HAP-1 (cell line): ENCODE results near the gene RETREG2.

Experiments
- DNase-seq, 2 experiments: peaks; one replicate each; pipeline ENCODE4 v3.0.0-alpha.2; 2016 to 2020; ENCODE audit warnings: low spot score in 2 of 2
- H3K27me3 ChIP-seq: fragments of 250-450 bp; sonication (Bioruptor Pico); 2 replicates; pipeline ENCODE4 v1.5.1; 2020; ENCODE audit warnings: low read depth, mild to moderate bottlenecking, moderate library complexity
- H3K36me3 ChIP-seq: fragments of 250-450 bp; sonication (Bioruptor Pico); replicated peaks from 2 replicates; pipeline ENCODE4 v1.5.1; 2020; ENCODE audit warnings: mild to moderate bottlenecking
- H3K4me1 ChIP-seq: fragments of 250-450 bp; sonication (Bioruptor Pico); 2 replicates; pipeline ENCODE4 v1.5.1; 2020; ENCODE audit warnings: mild to moderate bottlenecking
- H3K4me3 ChIP-seq: fragments of 250-450 bp; sonication (Bioruptor Pico); 2 replicates; pipeline ENCODE4 v1.5.1; 2020; ENCODE audit warnings: mild to moderate bottlenecking, moderate library complexity
- H3K9me3 ChIP-seq: fragments of 250-450 bp; sonication (Bioruptor Pico); 2 replicates; pipeline ENCODE4 v1.5.1; 2020; ENCODE audit warnings: mild to moderate bottlenecking, moderate library complexity
- in situ Hi-C: fragments of 300-500 bp; cut with MboI; formaldehyde crosslinking; loops from 3 replicates; pipeline ENCODE4 v1.14.3; 2020; ENCODE audit warnings: low sequenced_read_pairs, inconsistent platforms, mixed read lengths

RETREG2 gene, protein sequence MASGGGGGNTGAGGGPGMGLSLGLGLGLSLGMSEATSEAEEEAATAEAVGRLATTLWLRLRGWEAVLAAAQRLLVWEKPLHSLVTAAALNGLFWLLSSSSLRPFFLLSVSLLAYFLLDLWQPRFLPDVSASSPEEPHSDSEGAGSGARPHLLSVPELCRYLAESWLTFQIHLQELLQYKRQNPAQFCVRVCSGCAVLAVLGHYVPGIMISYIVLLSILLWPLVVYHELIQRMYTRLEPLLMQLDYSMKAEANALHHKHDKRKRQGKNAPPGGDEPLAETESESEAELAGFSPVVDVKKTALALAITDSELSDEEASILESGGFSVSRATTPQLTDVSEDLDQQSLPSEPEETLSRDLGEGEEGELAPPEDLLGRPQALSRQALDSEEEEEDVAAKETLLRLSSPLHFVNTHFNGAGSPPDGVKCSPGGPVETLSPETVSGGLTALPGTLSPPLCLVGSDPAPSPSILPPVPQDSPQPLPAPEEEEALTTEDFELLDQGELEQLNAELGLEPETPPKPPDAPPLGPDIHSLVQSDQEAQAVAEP

DNA sequence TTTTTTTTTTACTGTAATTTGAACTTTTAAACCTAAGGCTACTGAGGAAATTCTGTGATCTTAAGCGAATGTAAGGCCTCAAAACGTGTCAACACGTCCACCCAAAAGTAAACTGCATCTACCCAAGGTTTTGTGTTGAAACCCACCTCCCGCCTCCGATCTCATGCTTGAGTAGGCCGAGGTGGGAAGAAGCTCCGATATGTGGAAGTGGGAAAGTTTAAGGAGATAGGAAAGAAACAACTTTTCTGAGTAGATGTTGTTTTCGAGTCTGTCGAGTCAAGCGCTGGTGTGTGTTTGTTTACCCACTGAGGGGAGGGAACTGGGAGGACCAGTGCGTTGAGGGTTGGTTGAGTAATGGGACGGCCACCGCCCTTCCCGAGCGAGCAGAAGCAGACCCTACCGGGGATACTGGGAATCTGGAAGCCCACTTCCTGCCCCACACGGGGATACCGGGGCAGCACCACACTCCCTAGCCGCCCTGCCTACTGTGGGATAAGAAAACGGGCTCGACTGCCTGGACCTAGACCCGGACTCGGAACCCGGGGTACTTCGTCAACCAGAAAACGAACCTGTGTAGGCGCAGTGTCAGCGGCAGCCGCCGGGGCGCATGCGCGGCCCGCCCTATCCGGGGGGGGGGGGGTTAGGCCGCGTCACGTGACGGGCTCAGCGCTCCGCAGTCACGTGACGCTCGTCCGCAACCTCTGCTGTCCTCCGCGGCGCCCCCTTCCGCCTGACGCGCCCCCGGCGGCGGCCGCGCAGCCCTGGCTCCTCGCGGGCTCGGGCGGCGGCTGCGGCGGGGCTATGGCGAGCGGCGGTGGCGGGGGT is at the start of gene RETREG2:
TSS of gene RETREG2 (plus strand) at position 724 of the 825 bp plus-strand sequence. CDS start at position 802, 78 bp downstream.
- in situ Hi-C loops, result no loop called here
- Histone ChIP-seq H3K4me1 (peaks cover 3% of the 10 kb centered on the region; the same call in 1 of the 2 replicates), H3K27me3 (no peaks in the 10 kb centered on the region), H3K9me3 (no peaks in the 10 kb centered on the region), H3K4me3 (peak within 1 kb of the TSS; percentile 96), H3K36me3 (peaks cover 28% of the 10 kb centered on the region)
- peak; percentile 79 to 87 for DNase-seq

DNA sequence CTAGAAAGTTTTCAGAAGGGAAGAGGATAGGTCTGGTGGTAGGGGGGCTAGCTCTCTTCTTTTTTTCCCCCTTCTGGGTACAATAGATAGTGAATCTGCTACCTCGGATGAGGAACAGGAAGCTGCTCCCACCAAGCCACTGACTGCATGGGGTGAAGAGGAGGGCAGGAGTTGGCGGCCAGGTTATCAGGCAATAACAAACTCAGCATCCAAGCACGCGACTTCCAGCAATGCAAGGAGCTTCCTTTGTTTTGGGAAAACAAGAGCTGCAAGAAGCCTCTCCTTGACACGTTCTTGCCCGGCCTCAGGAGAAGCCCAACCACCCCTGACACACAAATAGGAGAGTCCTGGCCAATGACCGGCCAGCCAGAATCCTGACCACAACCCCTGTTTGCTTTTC is 49.7 kb upstream of the RETREG2 start:
- Histone ChIP-seq H3K4me1 (no peaks in the 10 kb centered on the region; the same call in 1 of the 2 replicates), H3K36me3 (no peaks in the 10 kb centered on the region), H3K9me3 (no peaks in the 10 kb centered on the region), H3K27me3 (no peaks in the 10 kb centered on the region), H3K4me3 (no peak overlapping the region)
- in situ Hi-C loops, result no loop called here
- DNase-seq, result no peak

DNA sequence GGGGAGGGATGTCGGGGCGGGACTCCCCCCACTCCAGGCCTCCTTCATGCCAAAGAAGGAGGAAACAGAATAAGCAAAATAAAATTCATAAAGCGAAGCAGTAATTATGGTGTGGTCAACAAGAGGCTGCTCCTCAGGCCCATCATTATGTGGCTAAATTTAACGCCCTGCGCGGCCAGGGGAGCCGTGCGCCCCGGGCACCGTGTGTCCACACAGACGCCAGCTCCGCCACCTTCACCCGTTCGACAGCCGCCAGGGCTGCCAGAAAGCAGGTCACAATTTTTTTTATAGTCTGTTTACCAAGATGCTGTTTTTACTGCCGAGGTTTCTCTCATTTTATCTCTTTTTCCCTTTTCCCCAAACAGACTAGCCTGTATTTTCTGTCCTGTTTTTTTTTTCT is 48.5 kb upstream of the RETREG2 start:
- Histone ChIP-seq H3K4me3 (no peak overlapping the region), H3K9me3 (no peaks in the 10 kb centered on the region), H3K36me3 (no peaks in the 10 kb centered on the region), H3K4me1 (peaks cover 6% of the 10 kb centered on the region; the same call in 1 of the 2 replicates), H3K27me3 (no peaks in the 10 kb centered on the region)
- in situ Hi-C loops, result no loop called here
- DNase-seq, result no peak

DNA sequence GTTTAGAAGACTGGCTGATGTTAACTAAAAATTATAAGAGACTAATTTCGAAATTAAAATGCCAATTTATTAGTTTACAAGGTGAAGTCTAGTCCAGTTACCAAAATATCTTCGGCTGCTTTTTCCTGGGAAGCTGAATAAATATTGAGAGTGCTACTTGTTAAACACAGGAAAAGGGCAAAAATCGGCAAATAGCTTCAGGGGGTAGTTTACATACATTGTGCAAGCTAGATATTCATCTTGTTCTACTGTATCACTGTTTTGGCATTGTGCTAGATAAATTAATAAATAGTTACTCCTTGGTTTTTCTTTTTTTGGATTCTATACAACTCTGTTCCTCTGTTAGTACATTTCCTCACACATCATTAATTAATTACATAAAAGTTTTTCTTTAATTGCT is 46.7 kb upstream of the RETREG2 start:
- in situ Hi-C loops, result no loop called here
- H3K9me3 ChIP-seq, result no peaks in the 10 kb centered on the region
- DNase-seq, result no peak

DNA sequence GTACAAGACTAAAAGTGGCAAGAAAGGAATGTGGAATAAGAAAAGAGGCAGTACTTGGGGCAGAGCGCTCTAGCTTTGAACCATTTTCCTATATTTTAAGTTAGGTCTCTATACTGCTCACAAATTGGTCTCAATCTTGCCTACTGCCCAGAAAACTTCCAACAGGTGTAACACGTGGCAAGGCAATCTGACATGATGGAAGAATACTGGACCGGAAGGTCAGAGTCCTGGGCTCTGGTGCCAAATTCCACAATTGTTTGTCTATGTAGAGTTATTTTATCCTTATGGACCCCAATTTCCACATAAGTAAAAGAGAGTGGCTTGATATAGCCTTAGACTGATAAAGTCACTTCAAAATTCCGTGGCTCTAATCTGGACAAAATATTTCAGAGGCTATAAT is 46.3 kb upstream of the RETREG2 start:
- no peaks in the 10 kb centered on the region for H3K36me3 ChIP-seq
- in situ Hi-C loops, result no loop called here
- H3K27me3 ChIP-seq, result no peaks in the 10 kb centered on the region
- no peaks in the 10 kb centered on the region for H3K9me3 ChIP-seq
- DNase-seq, result no peak
- H3K4me3 ChIP-seq, result no peak overlapping the region
- peaks cover 6% of the 10 kb centered on the region; the same call in 1 of the 2 replicates for H3K4me1 ChIP-seq

More for the DNA sequence above, 46.7 kb upstream of the RETREG2 start:
- Histone ChIP-seq H3K36me3 (no peaks in the 10 kb centered on the region), H3K27me3 (no peaks in the 10 kb centered on the region), H3K4me1 (peaks cover 6% of the 10 kb centered on the region; the same call in 1 of the 2 replicates), H3K4me3 (no peak overlapping the region)

DNA sequence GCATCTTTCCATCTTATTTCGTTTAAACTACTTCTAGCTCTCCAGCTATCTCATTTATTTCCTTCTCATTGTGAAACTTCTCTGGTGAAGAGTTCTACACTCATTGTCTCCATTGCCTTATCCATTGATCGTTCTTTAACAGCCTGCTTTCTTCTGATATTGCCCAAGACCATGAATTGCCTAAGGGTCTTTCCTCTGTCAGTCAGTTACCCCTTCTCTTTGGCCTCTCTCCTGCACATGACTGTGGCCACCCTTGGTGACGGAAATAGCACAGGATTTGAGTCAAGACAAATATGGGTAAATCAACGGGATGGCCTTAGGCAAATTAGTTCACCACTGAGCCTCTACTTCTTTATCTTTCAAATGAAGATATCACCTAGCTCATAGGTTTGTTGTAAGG is 44.1 kb upstream of the RETREG2 start:
- peaks cover 12% of the 10 kb centered on the region for H3K4me1 ChIP-seq
- peak in 1 of 2 experiments; percentile 10 for DNase-seq
- H3K36me3 ChIP-seq, result no peaks in the 10 kb centered on the region
- in situ Hi-C loops, result no loop called here
- no peaks in the 10 kb centered on the region for H3K9me3 ChIP-seq
- no peaks in the 10 kb centered on the region for H3K27me3 ChIP-seq
- H3K4me3 ChIP-seq, result no peak overlapping the region

DNA sequence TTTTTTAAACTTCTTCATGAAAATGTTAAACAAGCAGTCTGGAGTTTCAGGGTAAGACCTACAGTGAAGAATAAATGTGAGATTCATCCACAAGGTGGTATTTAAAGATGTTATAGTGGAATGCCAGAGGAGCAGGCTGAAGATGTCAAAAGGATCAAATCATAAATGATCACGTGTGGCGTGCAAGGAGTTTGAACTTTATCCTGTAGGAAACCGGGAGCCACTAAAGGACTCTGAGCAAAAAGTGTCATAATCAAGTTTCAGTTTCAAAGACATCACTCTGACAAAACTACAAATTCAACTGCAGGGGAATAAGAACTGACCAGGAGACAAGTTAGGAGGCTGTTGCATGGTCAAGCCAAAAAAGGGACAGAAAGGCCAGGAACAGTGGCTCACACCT is 37.4 kb upstream of the RETREG2 start:
- no peak for DNase-seq
- in situ Hi-C loops, result no loop called here
- peaks cover 7% of the 10 kb centered on the region for H3K4me1 ChIP-seq

DNA sequence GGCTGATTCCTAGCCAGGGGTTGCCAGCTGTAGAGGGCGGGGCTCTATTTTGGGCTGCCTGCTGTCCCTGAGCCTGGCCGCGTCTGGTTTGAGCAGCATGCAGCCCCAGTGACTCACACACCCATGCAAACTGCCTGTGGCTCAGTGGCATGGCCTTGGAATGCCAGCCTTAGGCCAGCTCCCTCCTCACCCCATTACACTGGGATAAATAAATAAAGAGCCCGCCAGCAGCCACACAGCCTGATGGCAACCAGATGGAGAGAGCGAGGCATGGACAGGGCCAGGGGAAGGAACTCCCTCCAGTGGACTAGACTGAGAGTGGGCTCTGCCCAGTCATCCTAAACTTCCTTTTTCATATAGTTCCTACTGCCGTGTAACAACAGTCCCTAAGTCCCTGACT is 35.7 kb upstream of the RETREG2 start:
- no peak overlapping the region for H3K4me3 ChIP-seq
- H3K9me3 ChIP-seq, result no peaks in the 10 kb centered on the region
- H3K27me3 ChIP-seq, result no peaks in the 10 kb centered on the region
- DNase-seq, result no peak
- in situ Hi-C loops, result no loop called here
- peaks cover 11% of the 10 kb centered on the region; the same call in 1 of the 2 replicates for H3K36me3 ChIP-seq
- peaks cover 7% of the 10 kb centered on the region for H3K4me1 ChIP-seq

More for the DNA sequence above, 37.4 kb upstream of the RETREG2 start:
- H3K36me3 ChIP-seq, result no peaks in the 10 kb centered on the region; the same call in 1 of the 2 replicates
- no peaks in the 10 kb centered on the region for H3K9me3 ChIP-seq
- H3K27me3 ChIP-seq, result no peaks in the 10 kb centered on the region
- no peak overlapping the region for H3K4me3 ChIP-seq

DNA sequence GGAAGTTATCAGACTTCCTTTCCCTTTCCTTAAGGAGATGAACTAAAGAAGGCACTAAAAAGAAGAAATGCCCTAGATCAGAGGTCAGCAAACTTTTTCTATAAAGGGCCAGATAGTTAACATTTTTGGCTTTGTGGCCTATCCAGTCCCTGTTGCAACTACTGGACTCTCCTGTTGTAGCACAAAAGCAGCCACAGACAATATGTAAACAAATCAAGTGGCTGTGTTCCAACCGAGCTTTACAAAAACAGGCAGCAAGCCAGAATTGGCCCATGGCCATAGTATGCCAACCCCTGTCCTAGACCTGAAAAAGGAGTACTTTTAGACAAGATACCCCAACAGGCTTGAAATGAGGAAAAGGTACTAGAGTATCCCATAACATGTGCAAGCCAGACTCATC is 28.4 kb upstream of the RETREG2 start:
- Histone ChIP-seq H3K36me3 (peaks cover 19% of the 10 kb centered on the region), H3K4me3 (no peak overlapping the region), H3K27me3 (no peaks in the 10 kb centered on the region), H3K9me3 (no peaks in the 10 kb centered on the region), H3K4me1 (no peaks in the 10 kb centered on the region)
- in situ Hi-C loops, result loop anchor here (5.0 to 10.0 kb wide), 2 partner anchors 95 to 122 kb away; no protein-coding TSS in a partner anchor
- no peak for DNase-seq

DNA sequence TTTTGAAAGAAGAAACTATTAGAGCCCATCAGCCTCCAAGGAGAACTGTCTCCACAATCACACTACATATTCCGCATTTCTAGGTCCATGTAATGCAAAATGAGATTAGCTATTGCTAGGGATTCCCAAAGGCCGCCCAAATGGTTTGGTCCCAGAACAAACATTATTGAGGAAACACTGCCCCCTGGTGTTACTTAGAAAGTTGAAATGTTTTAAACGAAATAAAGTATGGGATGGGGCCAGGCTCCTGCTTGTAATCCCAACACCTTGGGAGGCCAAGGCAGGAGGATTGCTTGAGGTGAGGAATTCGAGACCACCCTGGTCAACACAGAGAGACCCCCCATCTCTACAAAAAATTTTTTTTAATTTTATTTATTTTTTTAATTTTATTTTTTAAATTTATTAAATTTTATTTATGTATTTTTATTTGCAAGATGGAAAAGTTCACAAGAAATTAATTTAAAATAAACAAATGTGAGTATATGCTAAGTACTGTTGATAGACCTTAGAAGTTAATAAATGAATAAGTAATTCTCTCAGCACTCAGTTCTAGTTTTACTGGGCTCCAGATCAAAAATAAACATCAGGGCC is 22.9 kb upstream of the RETREG2 start:
- no peaks in the 10 kb centered on the region for H3K27me3 ChIP-seq
- H3K9me3 ChIP-seq, result no peaks in the 10 kb centered on the region
- H3K36me3 ChIP-seq, result peaks cover 3% of the 10 kb centered on the region; the same call in 1 of the 2 replicates
- in situ Hi-C loops, result loop anchor here (10.0 kb wide), 1 partner anchor 100 kb away; no protein-coding TSS in a partner anchor
- peaks cover 12% of the 10 kb centered on the region for H3K4me1 ChIP-seq
- peak; percentile 69 to 78 for DNase-seq
- H3K4me3 ChIP-seq, result no peak overlapping the region

DNA sequence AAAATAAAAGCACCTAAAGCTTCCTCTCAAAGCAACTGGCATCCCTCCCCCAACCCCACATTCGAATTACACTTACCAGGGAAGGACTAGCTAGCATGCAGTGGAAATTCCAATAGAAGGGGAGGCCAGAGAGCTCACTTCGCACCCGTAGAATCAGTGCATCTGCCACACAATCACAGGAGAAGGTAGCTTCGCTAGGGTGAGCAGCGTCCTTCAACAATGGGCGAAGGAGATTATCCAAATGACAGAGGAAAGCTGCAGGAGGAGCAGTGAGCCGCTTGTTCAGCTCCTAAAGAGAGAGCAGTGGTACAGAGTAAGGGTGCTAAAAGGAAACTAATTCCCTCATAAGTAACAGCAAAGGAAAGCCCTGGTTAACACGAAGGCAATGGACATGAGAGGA is 20.7 kb upstream of the RETREG2 start:
- H3K4me1 ChIP-seq, result peaks cover 17% of the 10 kb centered on the region
- peaks cover 3% of the 10 kb centered on the region; the same call in 1 of the 2 replicates for H3K36me3 ChIP-seq
- H3K9me3 ChIP-seq, result no peaks in the 10 kb centered on the region
- no peak overlapping the region for H3K4me3 ChIP-seq
- DNase-seq, result peak; percentile 22 to 56
- H3K27me3 ChIP-seq, result no peaks in the 10 kb centered on the region
- in situ Hi-C loops, result loop anchor here (10.0 kb wide), 1 partner anchor 103 kb away; no protein-coding TSS in a partner anchor

DNA sequence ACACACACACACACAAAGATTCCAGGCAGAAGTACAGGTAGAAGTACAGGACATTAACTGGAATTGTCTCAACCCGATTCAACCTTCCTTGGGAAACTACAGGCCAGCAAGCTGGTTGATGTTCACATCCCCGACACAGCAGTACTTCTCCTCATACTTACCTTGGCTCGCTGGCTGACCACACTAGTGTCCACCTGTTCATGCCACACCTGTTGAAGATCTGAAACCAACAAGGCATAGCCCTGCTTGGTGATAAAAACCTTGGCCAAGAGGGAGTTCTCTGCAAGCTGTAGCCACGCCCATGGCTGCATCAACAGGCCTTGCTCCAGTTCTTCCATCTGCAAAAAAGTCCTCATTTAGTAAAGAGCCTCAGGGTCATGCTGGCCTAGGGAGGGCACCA is 20.1 kb upstream of the RETREG2 start:
- in situ Hi-C loops, result loop anchor here (10.0 kb wide), 1 partner anchor 103 kb away; no protein-coding TSS in a partner anchor
- no peak for DNase-seq
- H3K36me3 ChIP-seq, result peaks cover 3% of the 10 kb centered on the region; the same call in 1 of the 2 replicates
- H3K4me3 ChIP-seq, result no peak overlapping the region
- no peaks in the 10 kb centered on the region for H3K27me3 ChIP-seq
- no peaks in the 10 kb centered on the region for H3K9me3 ChIP-seq
- peaks cover 17% of the 10 kb centered on the region for H3K4me1 ChIP-seq

DNA sequence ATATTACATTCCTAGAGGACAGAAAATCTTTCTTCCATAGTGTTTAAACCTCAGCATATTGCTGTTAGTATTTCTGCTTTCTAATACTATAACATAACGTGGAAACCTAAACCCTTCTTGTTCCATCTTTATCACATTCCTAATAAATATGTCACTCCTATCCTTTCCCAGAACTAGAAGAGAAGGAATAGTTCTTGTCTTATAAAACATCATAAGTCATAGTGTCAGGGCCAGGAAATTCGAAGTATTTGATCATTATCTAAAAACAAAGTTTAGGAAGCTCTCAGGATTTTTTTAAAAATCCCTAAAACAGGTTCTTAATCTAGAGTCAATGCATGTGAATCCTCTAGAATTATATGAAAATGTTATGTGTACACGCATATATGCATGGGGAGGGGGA is 19.5 kb upstream of the RETREG2 start:
- H3K9me3 ChIP-seq, result no peaks in the 10 kb centered on the region
- H3K27me3 ChIP-seq, result no peaks in the 10 kb centered on the region
- peaks cover 3% of the 10 kb centered on the region; the same call in 1 of the 2 replicates for H3K36me3 ChIP-seq
- in situ Hi-C loops, result loop anchor here (10.0 kb wide), 1 partner anchor 104 kb away; no protein-coding TSS in a partner anchor
- no peak overlapping the region for H3K4me3 ChIP-seq
- H3K4me1 ChIP-seq, result peaks cover 17% of the 10 kb centered on the region
- no peak for DNase-seq
